Common myeloid progenitor, CD34-positive (primary cell): ENCODE results near the gene NTM.

Source experiments
- CTCF ChIA-PET: fragments of 350-600 bp; sonication (Branson Sonifier 250); formaldehyde crosslinking; loops from one replicate; lab custom pipeline; 2021; ENCODE audit warnings: antibody characterized with exemption; lab: Charles Lee
- POLR2A ChIA-PET: fragments of 350-600 bp; sonication (Branson Sonifier 250); formaldehyde crosslinking; loops from one replicate; lab custom pipeline; 2021; ENCODE audit warnings: antibody characterized with exemption; lab: Charles Lee
- DNase-seq, 3 donors: peaks; one replicate each; pipeline versions ENCODE4 v3.0.0 to v3.0.0-alpha.2; 2013
- H3K27ac ChIP-seq, 2 experiments: 1 replicate in 1 of 2; 2 replicates in 1 of 2; pipeline ENCODE4 v1.7.0; 2013; ENCODE audit warnings: inconsistent platforms in 2 of 2, low read length in 2 of 2, mild to moderate bottlenecking in 2 of 2, low read depth in 1 of 2, moderate library complexity in 1 of 2; ENCODE audit not compliant: severe bottlenecking in 2 of 2, insufficient read depth in 1 of 2, poor library complexity in 1 of 2
- H3K27me3 ChIP-seq, 5 experiments: replicated peaks in 2 of 5; 1 replicate in 3 of 5; 2 replicates in 2 of 5; pipeline versions ENCODE4 v1.6.1 to v1.7.0; 2013; ENCODE audit warnings: low read length in 4 of 5, mild to moderate bottlenecking in 2 of 5, moderate library complexity in 2 of 5, inconsistent platforms in 1 of 5; ENCODE audit not compliant: insufficient read depth in 5 of 5, control insufficient read depth in 4 of 5
- H3K36me3 ChIP-seq, 4 experiments: 1 replicate in 2 of 4; 2 replicates in 2 of 4; pipeline versions ENCODE4 v1.6.1 to v1.7.0; 2013; ENCODE audit warnings: low read length in 3 of 4, control low read depth in 1 of 4, mild to moderate bottlenecking in 1 of 4; ENCODE audit not compliant: control insufficient read depth in 4 of 4, insufficient read depth in 4 of 4
- H3K4me1 ChIP-seq, 4 experiments: 1 replicate in 3 of 4; 2 replicates in 1 of 4; pipeline versions ENCODE4 v1.6.1 to v1.7.1; 2013; ENCODE audit warnings: low read length in 3 of 4, mild to moderate bottlenecking in 3 of 4, control low read depth in 1 of 4, inconsistent platforms in 1 of 4, moderate library complexity in 1 of 4; ENCODE audit not compliant: control insufficient read depth in 4 of 4, insufficient read depth in 4 of 4; ENCODE audit errors: control extremely low read depth in 1 of 4
- H3K4me3 ChIP-seq, 7 experiments: 1 replicate in 4 of 7; 2 replicates in 3 of 7; pipeline versions ENCODE4 v1.5.1 to v1.7.0; 2013; ENCODE audit warnings: mild to moderate bottlenecking in 7 of 7, low read length in 6 of 7, moderate library complexity in 6 of 7, inconsistent platforms in 2 of 7, low read depth in 2 of 7, control low read depth in 1 of 7; ENCODE audit not compliant: insufficient read depth in 4 of 7, control insufficient read depth in 1 of 7; ENCODE audit errors: extremely low read depth in 1 of 7
- H3K9me3 ChIP-seq, 5 experiments: 1 replicate in 4 of 5; 2 replicates in 1 of 5; pipeline versions ENCODE4 v1.6.1 to v1.7.1; 2013; ENCODE audit warnings: low read length in 4 of 5, mild to moderate bottlenecking in 2 of 5, inconsistent platforms in 1 of 5, low read depth in 1 of 5, moderate library complexity in 1 of 5; ENCODE audit not compliant: control insufficient read depth in 4 of 5, insufficient read depth in 2 of 5; ENCODE audit errors: control extremely low read depth in 1 of 5
- WGBS: methylation state at CpG from one replicate; pipeline ENCODE4 v1.1.5; 2013; ENCODE audit not compliant: insufficient coverage; 5-methylcytosine and 5-hydroxymethylcytosine counted together

The NTM gene

GRCh38 chr11:132284611-132285010 lies 914.2 kb downstream of the NTM start:
- CTCF ChIA-PET: no interaction called here
- no peak overlapping the region for H3K4me3 ChIP-seq
- POLR2A ChIA-PET: no interaction called here
- H3K4me1 ChIP-seq: no peaks in the 10 kb centered on the region
- H3K27me3 ChIP-seq: peaks cover 0 to 5% (median 0%) of the 10 kb centered on the region in 5 experiments
- H3K9me3 ChIP-seq: no peaks in the 10 kb centered on the region
- no peak overlapping the region for H3K27ac ChIP-seq
- H3K36me3 ChIP-seq: no peaks in the 10 kb centered on the region
- no peak for DNase-seq
- WGBS: 94% methylated on average over 8 of the region's 11 CpGs

- no peak overlapping the region for H3K4me3 ChIP-seq
- ChIA-PET POLR2A (no interaction called here), CTCF (no interaction called here)
- no peak overlapping the region for H3K27ac ChIP-seq
- no peaks in the 10 kb centered on the region for H3K9me3 ChIP-seq
- no peaks in the 10 kb centered on the region for H3K36me3 ChIP-seq
- no peaks in the 10 kb centered on the region for H3K4me1 ChIP-seq
- 95% methylated on average over 4 of the region's 4 CpGs for WGBS
- H3K27me3 ChIP-seq: peaks cover 0 to 5% (median 0%) of the 10 kb centered on the region in 5 experiments
- DNase-seq: no peak
These were observed 915.2 kb downstream of the NTM start for GRCh38 chr11:132285631-132286030.

GRCh38 chr11:132286106-132286505 lies 915.7 kb downstream of the NTM start:
- H3K27ac ChIP-seq: no peak overlapping the region
- no peaks in the 10 kb centered on the region for H3K36me3 ChIP-seq
- no peaks in the 10 kb centered on the region for H3K9me3 ChIP-seq
- H3K27me3 ChIP-seq: peaks cover 0 to 7% (median 0%) of the 10 kb centered on the region in 5 experiments
- DNase-seq: no peak
- whole genome bisulfite sequencing: 80% methylated on average over 1 of the region's 3 CpGs
- no peak overlapping the region for H3K4me3 ChIP-seq
- H3K4me1 ChIP-seq: no peaks in the 10 kb centered on the region
- ChIA-PET POLR2A (no interaction called here), CTCF (no interaction called here)

GRCh38 chr11:132288036-132288435 lies 917.6 kb downstream of the NTM start:
- no peak overlapping the region for H3K27ac ChIP-seq
- ChIA-PET POLR2A (no interaction called here), CTCF (interaction anchor here (0.6 kb wide), 1 partner anchor 1243 kb away, joined by 4 read pairs; no protein-coding TSS in a partner anchor)
- H3K9me3 ChIP-seq: no peaks in the 10 kb centered on the region
- no peak for DNase-seq
- H3K4me3 ChIP-seq: no peak overlapping the region
- H3K27me3 ChIP-seq: peaks cover 0 to 7% (median 0%) of the 10 kb centered on the region in 5 experiments
- H3K4me1 ChIP-seq: no peaks in the 10 kb centered on the region
- H3K36me3 ChIP-seq: no peaks in the 10 kb centered on the region
- WGBS: 96% methylated on average over 3 of the region's 3 CpGs

GRCh38 chr11:132289590-132290256 lies 919.3 kb downstream of the NTM start:
- DNase-seq: peak in 1 of 3 donors; percentile 15
- no peak overlapping the region for H3K27ac ChIP-seq
- ChIA-PET POLR2A (no interaction called here), CTCF (no interaction called here)
- peaks cover 0 to 4% (median 0%) of the 10 kb centered on the region in 5 experiments for H3K27me3 ChIP-seq
- no peak overlapping the region for H3K4me3 ChIP-seq
- no peaks in the 10 kb centered on the region for H3K9me3 ChIP-seq
- no peaks in the 10 kb centered on the region for H3K36me3 ChIP-seq
- H3K4me1 ChIP-seq: no peaks in the 10 kb centered on the region
- 0% methylated on average over 1 of the region's 6 CpGs for WGBS

GRCh38 chr11:132293586-132293985 lies 923.2 kb downstream of the NTM start:
- Histone ChIP-seq H3K4me3 (no peak overlapping the region), H3K9me3 (no peaks in the 10 kb centered on the region), H3K27ac (no peak overlapping the region), H3K36me3 (no peaks in the 10 kb centered on the region), H3K27me3 (peaks cover 0 to 2% (median 0%) of the 10 kb centered on the region in 5 experiments), H3K4me1 (no peaks in the 10 kb centered on the region)
- ChIA-PET POLR2A (no interaction called here), CTCF (no interaction called here)
- no peak for DNase-seq
- 100% methylated on average over 1 of the region's 4 CpGs for WGBS

GRCh38 chr11:132296946-132297610 lies 926.7 kb downstream of the NTM start:
- Histone ChIP-seq H3K36me3 (no peaks in the 10 kb centered on the region), H3K4me1 (no peaks in the 10 kb centered on the region), H3K27me3 (no peaks in the 10 kb centered on the region), H3K4me3 (no peak overlapping the region), H3K9me3 (no peaks in the 10 kb centered on the region), H3K27ac (no peak overlapping the region)
- no peak for DNase-seq
- ChIA-PET POLR2A (no interaction called here), CTCF (no interaction called here)
- WGBS: 89% methylated on average over 1 of the region's 3 CpGs
